Globus pallidus (tissue), 1 donor: ENCODE results near the gene SH3BP4.
"Not testable (repeated sequence)": the region's sequence is repeated elsewhere in the genome, so short reads cannot be mapped to it uniquely, and the experiment has no call there.

Source experiments
- DNase-seq: peaks from one replicate; pipeline ENCODE4 v3.0.0-alpha.2; 2015; ENCODE audit warnings: low spot score

Gene SH3BP4

DNA sequence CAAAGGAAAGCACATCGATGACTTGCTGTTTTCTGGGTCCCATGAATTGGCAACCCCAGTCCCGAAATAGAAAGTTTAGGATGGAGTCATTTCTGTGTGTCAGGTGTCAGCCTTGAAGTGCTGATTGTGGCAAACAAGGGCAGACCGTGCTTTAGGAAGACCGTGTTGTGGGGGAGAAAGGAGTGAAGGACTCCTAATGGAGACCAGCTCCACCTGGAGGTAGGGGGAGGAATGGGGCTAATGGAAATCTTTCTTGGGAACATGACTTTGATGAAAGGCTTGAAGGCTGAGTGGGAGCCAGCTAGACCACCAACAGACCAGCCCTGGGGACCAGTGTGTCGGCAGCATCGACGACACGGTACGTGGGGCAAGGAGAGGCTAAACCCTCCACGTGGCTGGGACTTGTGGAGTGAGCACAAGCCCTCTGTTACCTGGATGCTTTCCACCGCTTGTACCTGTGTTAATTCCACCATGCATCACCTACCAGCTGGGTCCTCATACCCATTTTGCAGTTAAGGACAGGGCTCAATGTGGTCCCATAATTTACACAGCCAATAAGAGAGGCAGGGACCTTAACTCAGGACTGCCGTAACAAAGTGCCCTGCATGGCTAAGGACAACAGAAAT is 104.2 kb downstream of the SH3BP4 start:
- no peak for DNase-seq

DNA sequence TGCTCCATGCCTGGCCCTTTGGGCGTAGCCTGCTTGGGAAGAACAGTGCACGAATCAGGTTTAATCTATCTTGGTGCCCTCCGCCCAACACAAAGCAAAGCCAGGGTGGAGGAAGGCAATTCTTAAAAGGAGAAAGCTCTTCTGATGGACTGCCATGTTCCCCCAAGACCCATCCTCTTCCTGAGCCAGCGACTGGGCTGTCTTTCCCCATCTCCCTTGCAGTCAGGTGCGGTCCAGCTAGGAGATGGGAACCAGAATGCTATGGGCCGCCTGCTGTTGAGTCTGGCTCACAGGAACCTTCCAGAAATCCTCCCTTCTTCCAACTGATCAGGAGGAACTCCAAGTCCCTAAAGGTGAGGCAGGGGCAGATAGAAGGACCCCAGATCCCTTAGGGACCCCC is 105.0 kb downstream of the SH3BP4 start:
- no peak for DNase-seq

DNA sequence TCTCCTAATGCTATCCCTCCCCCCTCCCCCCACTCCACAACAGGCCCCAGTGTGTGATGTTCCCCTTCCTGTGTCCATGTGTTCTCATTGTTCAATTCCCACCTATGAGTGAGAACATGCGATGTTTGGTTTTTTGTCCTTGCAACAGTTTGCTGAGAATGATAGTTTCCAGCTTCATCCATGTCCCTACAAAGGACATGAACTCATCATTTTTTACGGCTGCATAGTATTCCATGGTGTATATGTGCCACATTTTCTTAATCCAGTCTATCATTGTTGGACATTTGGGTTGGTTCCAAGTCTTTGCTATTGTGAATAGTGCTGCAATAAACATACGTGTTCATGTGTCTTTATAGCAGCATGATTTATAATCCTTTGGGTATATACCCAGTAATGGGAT is 105.8 kb downstream of the SH3BP4 start:
- not testable (repeated sequence) for DNase-seq

DNA sequence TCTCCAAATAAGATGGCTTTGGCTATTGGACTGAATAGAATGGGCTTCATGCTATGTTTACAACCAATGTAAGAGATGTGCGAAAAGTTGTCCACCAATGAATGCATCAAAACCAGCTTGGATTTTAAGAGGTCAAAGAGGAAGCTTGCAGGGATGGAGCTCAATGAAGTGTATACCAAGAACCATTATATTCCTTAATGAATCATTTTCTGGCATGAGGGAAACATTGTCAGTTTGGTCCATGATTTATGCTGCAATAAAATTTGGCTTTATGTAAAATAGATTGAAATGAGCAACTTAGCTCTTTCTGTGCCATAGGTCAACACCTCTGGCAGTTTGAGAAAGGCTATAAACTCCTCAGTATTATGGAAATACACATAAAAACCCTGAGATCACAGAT is 107.3 kb downstream of the SH3BP4 start:
- no peak for DNase-seq

DNA sequence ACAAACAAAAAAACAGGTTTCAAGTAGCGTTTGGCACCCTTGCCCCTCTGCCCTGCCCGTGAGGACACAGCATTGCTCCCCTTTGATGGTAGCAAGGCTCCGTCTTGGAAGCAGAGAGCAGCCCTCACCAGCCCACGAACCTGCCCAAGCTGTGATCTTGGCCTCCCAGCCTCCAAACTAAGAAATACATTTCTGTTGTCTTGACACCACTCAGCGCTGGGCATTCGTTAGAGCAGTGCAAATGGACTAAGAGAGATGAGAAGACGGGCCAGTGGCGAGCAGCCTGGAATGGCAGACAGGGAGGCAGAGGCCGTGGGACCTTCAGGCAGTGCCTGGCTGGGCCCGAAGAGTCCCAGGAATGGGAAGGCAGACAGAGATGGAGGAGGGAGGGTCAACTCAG is 109.8 kb downstream of the SH3BP4 start:
- no peak for DNase-seq

DNA sequence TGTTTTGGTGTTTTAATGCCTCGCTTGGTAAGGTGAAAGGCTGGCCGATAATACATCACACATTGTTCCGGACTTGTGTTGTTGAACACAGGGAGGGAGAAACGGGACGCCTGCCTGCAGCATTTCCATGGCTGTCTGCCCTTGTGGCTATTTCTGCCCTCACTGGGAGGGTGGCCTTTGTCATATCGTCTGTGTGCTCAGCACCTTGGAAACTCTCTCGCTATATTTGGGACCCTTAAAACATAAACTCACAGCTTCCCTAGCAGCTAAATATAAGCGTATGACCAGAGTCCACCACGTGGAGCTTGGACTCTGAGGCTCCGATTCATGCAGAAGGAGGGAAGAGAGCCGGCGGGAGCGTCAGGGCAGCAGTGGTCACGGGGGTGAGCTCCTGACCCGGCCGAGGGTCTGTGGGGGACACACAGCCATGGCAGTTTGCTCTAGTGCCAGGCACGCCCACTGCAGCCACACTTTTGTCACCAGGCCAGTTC is 111.7 kb downstream of the SH3BP4 start:
- no peak for DNase-seq

DNA sequence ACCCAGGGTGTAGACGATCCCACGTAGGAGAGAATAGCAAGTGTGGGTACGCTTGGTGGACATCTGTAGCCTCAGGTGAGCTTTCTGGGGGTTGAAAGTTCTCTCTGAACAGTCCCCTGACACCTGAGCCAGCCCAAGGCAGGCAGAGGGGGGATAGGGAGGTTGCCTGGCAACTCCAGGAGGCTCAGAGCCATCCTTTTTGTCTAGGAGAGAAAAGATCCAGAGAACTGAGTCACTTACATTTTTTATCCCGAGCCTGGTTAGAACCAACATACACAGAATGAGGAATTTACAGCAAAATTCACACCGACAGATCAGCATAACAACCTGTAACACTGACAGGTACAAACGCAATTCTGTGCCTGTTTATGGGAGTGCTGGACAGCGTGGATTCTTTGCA is 113.2 kb downstream of the SH3BP4 start:
- no peak for DNase-seq

DNA sequence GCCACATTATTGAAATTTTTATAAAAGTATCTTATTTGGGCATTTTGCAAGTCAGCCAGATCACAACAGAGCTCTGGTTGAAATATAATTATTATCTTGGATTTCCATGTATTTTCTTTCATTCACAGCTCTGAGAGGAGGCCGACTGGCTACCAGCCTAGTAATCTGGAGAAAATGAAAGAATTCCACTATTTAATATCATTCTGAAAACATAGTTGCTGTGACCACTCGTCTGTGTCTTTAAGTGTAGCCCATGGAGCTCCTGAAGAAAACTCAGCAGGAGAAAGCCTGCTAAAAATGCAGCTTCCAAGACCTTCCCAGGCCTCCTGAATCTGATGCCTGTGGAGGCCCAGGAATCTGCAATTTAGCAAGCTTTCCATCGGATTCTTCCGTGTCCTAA is 114.7 kb downstream of the SH3BP4 start:
- DNase-seq: no peak

DNA sequence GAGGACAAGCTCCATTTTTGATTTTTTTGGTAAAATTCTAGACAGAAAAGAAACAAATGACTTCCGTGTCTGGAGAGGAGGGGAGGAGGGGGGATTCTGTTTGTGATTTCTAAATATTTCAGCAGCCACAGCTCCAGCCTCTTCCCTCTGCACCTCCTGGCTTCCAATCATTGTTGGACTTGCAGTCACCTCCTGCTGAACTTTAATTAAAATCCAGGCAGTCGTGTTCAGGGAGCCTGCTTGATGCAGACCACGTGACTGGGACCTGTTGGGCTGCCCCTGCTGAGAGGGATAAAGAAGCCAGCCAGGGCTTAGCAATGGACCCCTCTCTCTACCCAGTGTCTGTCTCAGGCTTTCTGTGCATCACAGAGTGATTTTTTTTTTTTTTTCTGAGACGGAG is 115.1 kb downstream of the SH3BP4 start:
- no peak for DNase-seq

DNA sequence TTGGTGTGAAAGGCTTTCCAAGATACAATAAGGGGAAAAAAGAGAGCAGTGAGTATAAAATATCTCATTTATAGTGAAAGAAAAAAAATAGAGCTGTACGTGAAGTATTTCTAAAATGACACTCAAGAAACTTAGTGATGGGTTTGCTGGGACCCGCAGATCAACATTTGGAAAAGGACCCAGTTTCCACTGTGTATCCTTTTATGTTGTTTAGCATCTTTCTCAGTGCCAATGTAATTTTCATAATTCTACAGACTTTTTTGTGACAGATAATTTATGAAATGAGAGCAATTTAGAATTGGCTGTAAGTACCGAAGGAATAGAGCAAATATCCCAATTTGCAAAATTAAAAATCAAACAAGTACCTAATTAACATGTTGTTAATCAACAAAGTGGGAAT is 116.9 kb downstream of the SH3BP4 start:
- DNase-seq: no peak

DNA sequence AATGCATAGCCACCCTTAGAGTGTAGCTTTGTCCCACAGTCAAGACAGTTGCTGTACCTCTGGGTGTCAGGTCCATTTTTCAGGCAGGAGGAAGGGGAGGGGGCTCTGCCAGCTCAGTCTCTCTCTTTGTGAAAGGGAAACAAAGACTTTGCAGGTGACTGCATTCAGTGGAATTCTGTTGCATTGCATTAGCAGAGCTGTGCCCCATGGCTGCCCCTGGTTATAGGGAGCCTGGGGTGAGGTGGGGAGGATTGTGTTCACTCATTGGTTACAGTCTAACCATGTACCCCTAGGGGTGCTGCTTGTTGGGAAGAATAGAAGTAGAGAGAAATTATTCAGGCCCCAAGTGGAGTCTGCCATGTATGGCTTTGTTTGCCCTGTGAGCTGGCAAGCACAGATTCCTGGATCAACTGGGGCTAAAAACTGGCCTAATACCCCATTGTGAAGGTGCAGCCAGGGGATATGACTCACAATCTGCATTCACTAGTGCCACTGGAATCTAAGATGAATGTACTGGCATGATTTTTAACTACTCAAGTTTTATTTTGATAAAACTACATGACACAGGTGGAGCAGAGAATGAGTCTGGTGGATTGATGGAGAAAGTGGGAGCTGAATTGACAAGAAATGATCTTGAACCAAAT is 118.4 kb downstream of the SH3BP4 start:
- DNase-seq: no peak

DNA sequence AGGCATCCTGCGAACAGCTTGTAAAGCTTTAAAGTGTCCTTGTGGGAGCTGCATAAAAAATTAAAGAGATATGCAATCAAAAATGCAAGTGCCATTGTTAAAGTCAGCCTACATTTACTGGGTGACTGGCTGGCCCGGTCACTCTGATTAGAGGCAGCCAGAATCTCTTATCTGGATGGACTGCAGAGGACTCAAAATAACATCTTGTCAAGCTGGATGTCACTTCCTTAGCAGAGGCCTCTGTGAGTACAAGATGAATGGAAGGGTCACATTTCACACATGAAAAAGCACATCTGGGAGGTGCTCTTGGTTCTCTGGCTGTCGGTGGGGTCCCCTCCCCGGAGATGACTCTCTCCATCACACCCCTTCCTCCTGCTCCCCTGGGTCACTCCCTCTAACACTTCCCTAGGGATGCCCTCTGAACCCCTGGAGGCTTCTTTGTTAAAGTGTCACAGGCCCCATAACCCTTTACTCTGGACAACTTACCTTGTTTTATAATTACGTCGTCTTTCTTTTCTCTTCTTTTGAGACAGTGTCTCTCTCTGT is 122.1 kb downstream of the SH3BP4 start:
- no peak for DNase-seq

DNA sequence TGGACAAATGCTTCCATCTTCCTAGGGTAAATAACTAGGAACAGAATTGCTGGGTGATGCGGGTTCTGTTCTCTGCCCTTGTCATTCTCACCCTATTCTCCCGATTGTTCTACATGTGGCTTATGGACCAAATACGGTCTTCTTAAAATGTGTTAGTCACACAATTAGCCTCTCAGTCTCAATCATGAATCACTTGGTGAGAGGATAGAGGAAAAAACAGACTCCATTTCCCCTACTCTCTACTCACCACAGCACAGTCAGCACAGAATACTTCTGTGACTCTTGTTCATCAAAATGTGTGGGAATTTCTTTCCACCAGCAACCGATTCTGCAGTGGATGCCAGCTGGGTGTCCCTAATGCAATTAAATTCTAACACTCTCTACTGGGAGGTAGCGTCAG is 125.2 kb downstream of the SH3BP4 start:
- DNase-seq: no peak

DNA sequence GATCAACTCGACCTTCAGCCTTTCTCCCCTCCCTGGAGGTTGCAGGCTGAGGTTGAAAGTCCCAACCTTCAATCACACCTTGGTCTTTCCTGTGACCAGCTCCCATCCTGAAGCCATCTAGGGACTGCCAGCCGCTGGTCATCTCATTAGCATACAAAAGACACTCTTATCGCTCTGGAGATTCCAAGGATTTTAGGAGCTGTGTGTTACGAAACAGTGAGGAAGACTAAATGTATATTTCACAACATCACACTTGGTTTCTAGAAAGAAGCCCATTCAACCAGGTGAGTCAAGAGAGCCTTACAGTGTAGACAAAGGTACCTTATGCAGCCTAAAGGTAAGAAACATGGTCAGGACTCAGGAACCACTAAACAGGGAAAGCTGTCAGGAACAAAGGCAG is 126.4 kb downstream of the SH3BP4 start:
- DNase-seq: no peak

DNA sequence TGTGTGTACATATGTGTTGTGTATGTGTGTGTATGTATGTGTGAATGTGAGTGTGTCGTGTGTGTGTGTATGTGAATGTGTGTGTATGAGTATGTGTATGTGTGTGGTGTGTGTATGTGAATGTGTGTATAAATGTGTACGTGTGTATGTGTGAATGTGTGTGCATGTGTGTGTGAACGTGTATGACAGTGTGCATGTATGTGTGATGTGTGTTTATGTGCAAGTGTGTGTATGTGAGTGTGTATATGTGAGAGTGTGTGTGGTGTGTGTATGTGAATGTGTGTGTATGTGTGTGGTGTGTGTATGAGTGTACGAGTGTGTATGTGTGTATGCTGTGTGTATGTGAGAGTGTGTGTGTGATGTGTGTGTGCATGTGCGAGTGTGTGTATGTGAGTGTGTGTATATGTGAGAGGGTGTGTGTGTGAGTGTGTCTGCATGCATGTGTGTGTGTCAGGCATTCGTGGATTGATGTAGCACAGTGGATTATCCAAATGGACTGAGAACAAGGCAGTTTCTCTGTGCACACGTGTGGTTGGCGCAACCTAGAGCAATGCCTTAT is 127.2 kb downstream of the SH3BP4 start:
- no peak for DNase-seq

DNA sequence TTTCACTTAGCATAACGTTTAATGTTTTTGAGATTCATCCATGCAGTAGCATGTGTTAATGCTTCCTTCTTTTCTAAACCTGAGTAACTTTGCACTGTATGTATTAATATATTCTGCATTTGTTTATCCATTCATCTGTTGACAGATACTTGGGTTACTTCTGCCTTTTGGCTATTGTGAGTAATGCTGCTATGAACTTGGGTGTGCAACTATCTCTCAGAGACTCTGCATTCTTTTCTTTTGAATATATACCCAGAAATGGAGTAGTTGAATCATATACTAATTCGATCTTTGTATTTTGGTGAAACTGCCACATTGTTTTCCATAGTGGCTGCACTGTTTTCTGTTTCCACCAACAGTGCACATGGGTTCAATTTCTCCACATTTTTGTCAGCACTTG is 128.3 kb downstream of the SH3BP4 start:
- no peak for DNase-seq

DNA sequence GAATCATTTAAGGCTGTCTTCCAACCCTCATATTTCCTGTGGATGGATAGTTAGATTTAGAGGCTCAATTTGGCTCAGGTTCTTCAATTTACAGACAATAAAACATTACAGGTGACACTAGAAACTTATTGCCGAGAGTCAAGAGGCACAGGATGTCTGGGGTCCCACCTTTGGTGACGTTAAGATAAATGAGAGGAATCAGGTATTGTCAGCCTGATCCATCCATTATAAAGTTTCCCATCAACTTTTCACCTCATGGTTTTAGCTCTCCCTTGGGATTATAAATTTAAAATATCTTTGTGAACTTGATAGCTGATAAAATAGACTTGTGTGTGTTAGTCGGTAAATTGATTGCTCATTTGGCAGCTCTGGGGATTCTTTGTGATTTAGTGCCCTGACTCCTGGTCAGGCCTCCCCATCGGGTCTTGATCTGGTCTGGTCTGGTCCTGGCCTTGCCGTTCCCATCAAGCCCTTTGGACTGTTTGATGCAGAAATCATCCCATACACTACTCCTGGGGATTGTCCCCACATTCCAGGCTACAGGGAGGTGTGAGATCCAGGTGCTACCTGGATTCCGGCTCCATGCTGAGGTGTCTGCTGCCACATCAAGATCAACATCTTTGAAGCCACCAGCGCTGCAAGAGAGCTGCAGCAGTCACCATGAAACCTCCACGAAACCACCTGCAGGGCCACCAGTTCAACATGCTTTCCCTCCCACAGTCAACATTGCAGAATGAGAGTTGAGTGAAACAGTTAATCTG is 130.9 kb downstream of the SH3BP4 start:
- DNase-seq: no peak

DNA sequence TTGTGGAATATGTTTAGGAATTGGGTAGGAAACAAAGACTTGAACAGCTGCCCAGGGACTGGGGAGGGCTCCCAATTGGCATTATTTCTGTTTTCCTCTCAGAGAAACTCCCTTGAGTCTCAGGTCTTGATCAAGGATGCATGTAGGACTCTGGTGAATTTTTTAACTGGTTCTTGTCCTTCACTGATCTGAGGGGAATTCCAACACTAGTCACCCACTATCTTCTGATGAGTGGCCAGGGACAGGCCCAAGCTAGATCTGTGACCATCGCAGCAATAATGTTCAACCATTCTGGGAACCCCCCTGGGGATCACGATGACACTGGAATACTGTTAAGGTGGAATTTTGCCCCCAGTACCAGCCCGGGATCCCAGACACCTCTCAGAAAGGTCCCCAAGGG is 132.0 kb downstream of the SH3BP4 start:
- DNase-seq: no peak

DNA sequence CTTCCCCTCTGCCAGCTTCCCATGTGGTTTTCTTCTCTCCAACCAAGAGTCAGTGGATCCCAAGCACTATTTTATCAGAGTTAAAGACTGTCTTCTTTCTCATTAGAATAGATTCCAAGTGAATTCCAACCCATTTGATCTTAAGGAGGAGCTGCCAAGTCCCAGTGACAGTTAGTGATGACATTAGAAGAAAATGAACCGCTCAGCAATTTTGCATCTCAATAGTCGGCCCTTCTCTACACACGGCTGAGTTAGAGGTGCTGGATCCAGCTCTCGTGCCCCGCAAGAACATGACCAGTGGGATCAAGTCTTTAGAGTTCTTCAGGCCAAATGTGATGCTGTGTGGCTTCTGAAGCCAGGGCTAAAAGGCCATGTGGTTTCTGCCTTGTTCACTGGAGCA is 132.6 kb downstream of the SH3BP4 start:
- no peak for DNase-seq

DNA sequence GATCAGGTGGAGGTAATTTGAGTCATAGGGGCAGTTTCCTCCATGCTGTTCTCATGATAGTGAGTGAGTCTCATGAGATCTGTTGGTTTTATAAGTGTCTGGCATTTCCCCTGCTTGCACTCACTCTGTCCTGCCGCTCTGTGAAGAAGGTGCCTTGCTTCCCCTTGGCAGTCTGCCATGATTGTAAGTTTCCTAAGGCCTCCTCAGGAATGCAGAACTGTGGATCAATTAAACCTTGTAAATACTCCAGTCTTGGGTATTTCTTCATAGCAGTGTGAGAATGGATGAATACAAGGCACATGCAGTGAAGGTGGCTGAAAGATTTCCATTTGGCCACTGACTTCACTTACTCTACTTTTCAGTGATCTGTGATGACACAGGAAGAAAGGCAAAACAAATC is 133.7 kb downstream of the SH3BP4 start:
- no peak for DNase-seq

DNA sequence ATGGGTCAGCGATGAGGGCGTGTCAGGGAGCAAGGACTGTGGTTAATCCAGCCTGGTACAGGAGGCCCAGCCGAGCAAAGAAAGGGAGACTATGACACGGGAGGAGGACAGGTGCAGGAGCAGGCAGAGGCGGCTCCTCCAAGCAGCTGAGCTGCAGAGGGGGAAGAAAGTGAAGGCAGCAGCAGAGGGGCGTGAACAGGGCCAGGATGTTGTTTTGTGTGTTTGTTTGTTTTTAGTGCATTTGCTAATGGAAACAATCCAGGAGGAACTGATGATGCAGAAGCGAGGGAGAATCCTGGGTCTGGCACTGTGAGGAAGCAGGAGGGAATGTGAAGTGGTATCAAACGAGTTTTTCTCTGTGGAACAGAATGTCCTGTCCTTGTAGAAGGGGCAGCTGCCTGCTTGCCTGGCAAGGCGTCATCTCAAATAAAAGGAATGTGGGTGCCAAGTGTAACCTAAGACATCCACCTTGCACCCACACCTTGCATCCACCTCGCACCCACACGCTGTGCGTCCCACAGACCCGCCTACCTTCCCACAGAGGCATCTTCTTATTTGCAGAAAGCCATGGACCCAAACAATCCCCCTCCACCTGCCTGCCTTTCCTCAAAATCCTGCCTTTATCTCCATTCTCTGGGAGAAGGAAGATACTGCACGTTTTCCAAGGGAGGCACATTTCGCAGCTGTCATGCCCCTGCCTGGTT is 134.8 kb downstream of the SH3BP4 start:
- no peak for DNase-seq

DNA sequence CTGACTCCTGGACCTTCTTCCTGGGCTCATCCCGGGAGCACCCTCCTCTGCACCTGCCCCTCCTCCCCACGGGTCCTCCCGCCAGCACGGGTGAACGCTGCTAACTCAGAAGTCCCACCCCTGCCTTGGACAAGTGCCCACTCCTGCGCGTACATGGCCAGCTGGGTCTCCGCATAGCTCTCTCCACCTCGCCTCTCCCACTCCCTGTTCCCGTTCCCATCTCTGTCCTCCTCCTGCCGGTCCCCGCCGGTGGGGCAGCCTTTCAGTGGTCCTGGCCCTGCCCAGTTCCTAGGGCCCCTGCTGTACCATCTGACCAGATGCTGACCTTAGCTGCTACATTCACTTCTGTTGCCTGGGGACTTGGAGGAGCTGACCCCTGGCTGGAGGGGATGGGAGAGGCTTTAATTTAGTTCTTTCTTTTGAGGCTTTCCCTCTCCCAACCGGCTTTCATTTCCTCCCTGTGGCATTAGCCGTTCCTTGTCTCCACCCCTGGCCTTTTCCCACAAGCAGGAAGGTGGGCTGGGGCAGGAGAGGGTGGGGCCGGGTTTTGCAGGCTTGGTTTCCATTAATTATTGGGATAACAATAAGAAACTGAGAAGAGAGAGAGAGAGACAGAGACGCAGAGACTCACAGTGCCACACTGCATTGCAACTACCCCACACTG is 136.1 kb downstream of the SH3BP4 start:
- no peak for DNase-seq
